Measurements from ENCODE around the gene ZDHHC20. TPM values are rescaled to one million over a fixed set of nuclear protein-coding genes. Genes with fewer than 3 reads are reported as not detected.

The ZDHHC20 gene
- polyA plus RNA-seq, 1 of the 3 experiments (the other 2 are of a cell fraction), result 8.7 TPM

DNA sequence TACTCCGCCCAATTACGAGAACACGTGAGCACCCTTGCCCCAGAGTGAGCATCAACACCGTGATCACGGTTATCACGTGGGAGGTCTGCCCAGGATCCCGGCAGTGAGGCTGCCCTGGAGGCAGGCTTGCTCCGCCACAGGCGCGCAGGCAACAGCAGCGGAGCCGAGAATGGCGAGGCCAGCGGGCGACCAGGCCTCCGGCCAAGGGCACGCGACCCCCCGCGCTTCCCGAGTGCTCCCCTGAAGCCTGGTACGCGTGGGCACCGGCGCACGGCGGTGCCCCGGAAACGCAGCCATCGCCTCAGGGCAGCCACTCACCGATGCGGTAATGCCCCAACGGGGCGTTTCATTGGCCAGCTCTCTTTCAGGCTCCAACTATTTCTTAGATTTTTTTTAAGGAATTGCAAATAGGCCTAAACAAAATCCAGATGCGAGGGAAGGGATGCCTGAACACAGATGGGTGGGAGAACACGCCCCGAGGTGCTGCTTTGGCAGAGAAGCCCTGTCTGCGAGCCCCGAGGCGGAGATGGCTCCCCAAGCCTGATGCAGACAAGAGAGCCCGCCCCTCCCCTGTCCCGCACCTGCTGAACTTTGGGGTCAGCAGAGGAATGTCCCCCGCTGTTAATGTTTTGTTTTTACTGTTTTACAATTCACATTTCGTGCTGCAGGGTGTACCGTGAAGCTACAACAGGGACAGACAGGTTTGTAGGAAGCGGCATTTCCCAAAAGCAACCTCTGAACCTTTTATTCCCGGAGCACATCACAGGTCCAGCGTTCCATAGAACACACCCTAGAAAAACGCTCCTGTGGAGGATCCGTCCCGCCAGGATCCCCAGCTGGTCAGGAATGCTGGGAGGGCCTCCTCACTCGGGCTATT, 132.7 kb downstream of the ZDHHC20 start:
- no peaks in the 10 kb centered on the region for H3F3A ChIP-seq (replicated peaks; ENCODE audit: insufficient read depth)
- peak; percentile 70 for DNase-seq

DNA sequence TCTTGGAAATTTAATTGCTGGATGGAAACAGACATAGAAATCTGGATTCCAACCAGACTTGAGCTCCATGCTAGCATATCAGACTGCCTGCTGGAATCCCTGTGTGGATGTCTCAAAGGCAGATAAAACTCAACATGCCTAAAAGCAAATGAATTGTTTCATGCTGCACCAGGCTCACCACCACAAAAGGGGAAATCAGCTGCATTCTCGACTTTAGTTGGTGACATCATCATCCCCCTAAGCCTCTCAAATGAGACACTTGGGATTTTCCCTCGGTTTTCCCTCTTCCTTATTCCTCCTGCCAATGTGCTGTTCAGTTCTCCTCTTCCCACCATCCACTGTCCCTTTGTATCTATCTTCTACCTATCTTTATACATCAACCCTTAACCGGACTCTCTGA, 134.3 kb downstream of the ZDHHC20 start:
- Histone ChIP-seq H3K9me2 (no peaks in the 10 kb centered on the region), H3F3A (replicated peaks; ENCODE audit: insufficient read depth) (no peaks in the 10 kb centered on the region), H3K4me1 (ENCODE audit: control insufficient read depth in 1 of 2, insufficient read depth in 2 of 2, low read depth in 1 of 2, low read length in 1 of 2) (peaks cover 0 to 6% of the 10 kb centered on the region in 2 experiments; a peak in 1 of 4 replicates), H3K9me3 (no peaks in the 10 kb centered on the region), H4K20me1 (ENCODE audit: insufficient read depth) (no peaks in the 10 kb centered on the region), H3K36me3 (replicated peaks in 1 of 2; ENCODE audit: control insufficient read depth in 1 of 2, insufficient read depth in 2 of 2, low read length in 1 of 2) (no peaks in the 10 kb centered on the region), H3K79me2 (ENCODE audit: insufficient read depth) (no peaks in the 10 kb centered on the region), H3K27me3 (ENCODE audit: insufficient read depth) (no peaks in the 10 kb centered on the region), H3K9ac (no peak overlapping the region), H2AFZ (ENCODE audit: low read depth) (no peak overlapping the region), H3K4me2 (no peak overlapping the region), H3K27ac (ENCODE audit: low read depth in 2 of 2, low read length in 1 of 2) (no peak overlapping the region), H3K4me3 (ENCODE audit: low read depth in 2 of 2, low read length in 1 of 2) (no peak overlapping the region)
- no peak for DNase-seq
- TF ChIP-seq EZH2phosphoT487 (IDR thresholded peaks at IDR 0.05; ENCODE audit: borderline replicate concordance, low read depth) (no peak), USF1 (IDR thresholded peaks at IDR 0.05; ENCODE audit: borderline replicate concordance, low read depth) (no peak), MEF2A (IDR thresholded peaks at IDR 0.05; ENCODE audit: borderline replicate concordance, low read depth) (no peak), NRF1 (IDR thresholded peaks at IDR 0.05; ENCODE audit: low read depth, low read length) (no peak), FOXM1 (IDR thresholded peaks at IDR 0.05; ENCODE audit: low read depth) (no peak), GATA2 (CRISPR knock-in tag; IDR thresholded peaks at IDR 0.05) (no peak), NFIC (IDR thresholded peaks at IDR 0.05; ENCODE audit: borderline replicate concordance) (no peak), FOSL2 (IDR thresholded peaks at IDR 0.05; ENCODE audit: borderline replicate concordance, low read depth) (no peak), MXI1 (IDR thresholded peaks at IDR 0.05; ENCODE audit: low read depth, low read length) (no peak), YY1 (IDR thresholded peaks at IDR 0.05; ENCODE audit: low read depth) (no peak), SIN3A (IDR thresholded peaks at IDR 0.05; ENCODE audit: borderline replicate concordance, low read depth, low read length) (no peak), TEAD4 (IDR thresholded peaks at IDR 0.05; ENCODE audit: borderline replicate concordance, insufficient read depth) (no peak)
- 46% methylated on average over 3 of the region's 3 CpGs for WGBS (ENCODE audit: low lambda C conversion rate)
- ChIA-PET CTCF (no interaction called here), POLR2A (no interaction called here)

More for the DNA sequence above, 132.7 kb downstream of the ZDHHC20 start:
- no peak overlapping the region for H3K4me2 ChIP-seq
- peak overlapping the region in 1 of 2 experiments; percentile 37; a peak in 2 of 4 replicates for H3K4me3 ChIP-seq (ENCODE audit: low read depth in 2 of 2, low read length in 1 of 2)
- peaks cover 0 to 6% of the 10 kb centered on the region in 2 experiments; a peak in 1 of 4 replicates for H3K4me1 ChIP-seq (ENCODE audit: control insufficient read depth in 1 of 2, insufficient read depth in 2 of 2, low read depth in 1 of 2, low read length in 1 of 2)
- no peak overlapping the region for H2AFZ ChIP-seq (ENCODE audit: low read depth)
- H3K27me3 ChIP-seq (ENCODE audit: insufficient read depth), result no peaks in the 10 kb centered on the region
- ChIA-PET CTCF (no interaction called here), POLR2A (no interaction called here)
- H3K9me2 ChIP-seq, result no peaks in the 10 kb centered on the region
- no peak overlapping the region for H3K27ac ChIP-seq (ENCODE audit: low read depth in 2 of 2, low read length in 1 of 2)
- WGBS (ENCODE audit: low lambda C conversion rate), result 50% methylated on average over 37 of the region's 52 CpGs
- H4K20me1 ChIP-seq (ENCODE audit: insufficient read depth), result no peaks in the 10 kb centered on the region
- TF ChIP-seq FOXJ3 (CRISPR knock-in tag; IDR thresholded peaks at IDR 0.05) (no peak), MEF2A (IDR thresholded peaks at IDR 0.05; ENCODE audit: borderline replicate concordance, low read depth) (no peak), CTCF (IDR thresholded peaks at IDR 0.05) (no peak), RAD21 (IDR thresholded peaks at IDR 0.05; ENCODE audit: low read length) (no peak), GATA2 (CRISPR knock-in tag; IDR thresholded peaks at IDR 0.05) (no peak), USF1 (IDR thresholded peaks at IDR 0.05; ENCODE audit: borderline replicate concordance, low read depth) (peak; percentile 52; the same call in 1 of the 2 replicates), EP300 (IDR thresholded peaks at IDR 0.05; ENCODE audit: borderline replicate concordance in 1 of 2, low read depth in 1 of 2, low read length in 1 of 2) (no peak), POLR2AphosphoS5 (IDR thresholded peaks at IDR 0.05; ENCODE audit: low read depth, low read length) (no peak)
- TF ChIP-seq, protein P1, sequence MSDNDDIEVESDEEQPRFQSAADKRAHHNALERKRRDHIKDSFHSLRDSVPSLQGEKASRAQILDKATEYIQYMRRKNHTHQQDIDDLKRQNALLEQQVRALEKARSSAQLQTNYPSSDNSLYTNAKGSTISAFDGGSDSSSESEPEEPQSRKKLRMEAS (IDR thresholded peaks at IDR 0.05; ENCODE audit: low read depth), result no peak
- no peaks in the 10 kb centered on the region for H3K9me3 ChIP-seq
- no peak overlapping the region for H3K9ac ChIP-seq
- no peaks in the 10 kb centered on the region for H3K36me3 ChIP-seq (replicated peaks in 1 of 2; ENCODE audit: control insufficient read depth in 1 of 2, insufficient read depth in 2 of 2, low read length in 1 of 2)
- H3K79me2 ChIP-seq (ENCODE audit: insufficient read depth), result no peaks in the 10 kb centered on the region
